Occipital lobe (tissue), 2 donors: ENCODE measurements around the gene MAMDC4. TPM values are rescaled to one million over a fixed set of nuclear protein-coding genes. Genes with fewer than 3 reads are reported as not detected.
"Not testable (repeated sequence)": the region's sequence is repeated elsewhere in the genome, so short reads cannot be mapped to it uniquely, and the experiment has no call there.

Source experiments
- DNase-seq: peaks from one replicate; lab custom pipeline; 2025; lab: John Stamatoyannopoulos, UW
- total RNA-seq: library from RNA; depleted of rRNA; stranded (reverse); fragments of >200 nt; gene quantifications from one replicate; pipeline ENCODE4 v1.2.3, GENCODE V29; 2014

Gene MAMDC4
- total RNA-seq, 1 donor from 2014 or later = 2.5 TPM

GRCh38 chr9:136838314-136839228 is 13.6 kb upstream of the MAMDC4 start:
- DNase-seq = no peak

DNA sequence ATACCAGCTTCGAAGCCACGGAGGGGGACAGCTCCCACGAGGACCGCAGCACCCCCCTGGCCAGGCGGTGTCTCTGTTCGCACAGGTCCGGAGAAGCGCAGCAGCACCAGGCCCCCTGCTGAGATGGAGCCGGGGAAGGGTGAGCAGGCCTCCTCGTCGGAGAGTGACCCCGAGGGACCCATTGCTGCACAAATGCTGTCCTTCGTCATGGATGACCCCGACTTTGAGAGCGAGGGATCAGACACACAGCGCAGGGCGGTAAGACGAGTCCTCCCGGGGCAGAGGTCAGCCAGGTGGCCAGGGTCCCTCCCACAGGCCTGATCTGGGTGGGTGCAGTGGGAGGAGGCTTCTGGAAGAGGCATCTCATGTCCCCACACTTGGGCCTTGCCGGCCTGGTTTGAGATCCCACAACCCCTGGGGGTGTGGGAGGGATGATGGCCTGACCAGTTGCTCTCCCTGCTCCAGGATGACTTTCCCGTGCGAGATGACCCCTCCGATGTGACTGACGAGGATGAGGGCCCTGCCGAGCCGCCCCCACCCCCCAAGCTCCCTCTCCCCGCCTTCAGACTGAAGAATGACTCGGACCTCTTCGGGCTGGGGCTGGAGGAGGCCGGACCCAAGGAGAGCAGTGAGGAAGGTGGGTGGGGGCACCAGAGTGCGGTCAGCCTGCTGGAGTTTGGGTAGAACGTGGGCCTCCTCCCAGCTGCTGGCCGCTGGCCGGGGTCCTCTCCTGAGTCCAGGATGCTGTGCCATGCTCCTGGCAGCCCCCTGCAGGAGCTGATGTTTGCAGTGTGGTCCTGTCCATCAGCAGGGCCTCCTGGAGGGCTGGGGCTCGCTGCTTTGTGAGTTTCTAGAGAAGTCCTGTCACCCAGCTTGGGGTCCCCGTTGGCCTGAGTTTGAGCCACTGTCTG is 12.7 kb upstream of the MAMDC4 start:
- DNase-seq = no peak

GRCh38 chr9:136840140-136840876 is 11.8 kb upstream of the MAMDC4 start:
- no peak for DNase-seq

GRCh38 chr9:136840877-136841645 is 11.1 kb upstream of the MAMDC4 start:
- peak; percentile 81 for DNase-seq

DNA sequence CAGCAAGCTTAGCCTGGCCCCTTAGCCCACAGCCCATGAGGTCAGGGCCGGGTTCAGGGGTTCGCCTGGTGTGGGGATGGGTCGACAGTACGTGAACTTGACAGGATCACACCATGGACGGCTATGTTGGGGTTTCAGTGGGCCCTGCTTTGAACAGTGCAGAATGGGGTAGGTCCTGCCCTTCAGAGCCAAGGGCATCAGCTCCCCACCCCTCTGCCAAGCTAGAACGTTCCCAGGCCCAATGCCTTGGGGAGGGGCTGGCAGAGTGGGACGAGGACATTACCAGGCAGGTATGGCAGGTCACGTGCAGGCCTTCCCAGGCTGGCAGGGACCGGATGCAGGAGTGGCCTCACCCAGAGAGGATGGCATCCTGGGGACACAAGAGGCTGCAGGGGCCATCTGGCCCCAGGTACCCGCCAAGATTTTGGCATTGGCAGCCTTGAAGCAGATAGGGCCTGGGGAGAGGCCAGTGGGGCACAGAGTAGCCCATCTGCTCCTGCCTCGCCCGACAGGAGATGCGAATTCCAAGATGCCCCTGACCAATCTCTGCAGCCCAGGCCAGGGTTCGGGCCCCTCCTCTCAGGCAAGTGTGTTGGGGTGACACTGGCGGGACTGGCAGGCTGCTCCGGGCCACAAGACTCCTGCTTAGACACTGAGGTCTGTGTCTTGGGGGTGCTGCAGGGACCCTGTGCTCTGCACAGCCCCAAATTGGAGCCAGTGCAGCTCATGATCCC is 10.3 kb upstream of the MAMDC4 start:
- DNase-seq = not testable (repeated sequence)

DNA sequence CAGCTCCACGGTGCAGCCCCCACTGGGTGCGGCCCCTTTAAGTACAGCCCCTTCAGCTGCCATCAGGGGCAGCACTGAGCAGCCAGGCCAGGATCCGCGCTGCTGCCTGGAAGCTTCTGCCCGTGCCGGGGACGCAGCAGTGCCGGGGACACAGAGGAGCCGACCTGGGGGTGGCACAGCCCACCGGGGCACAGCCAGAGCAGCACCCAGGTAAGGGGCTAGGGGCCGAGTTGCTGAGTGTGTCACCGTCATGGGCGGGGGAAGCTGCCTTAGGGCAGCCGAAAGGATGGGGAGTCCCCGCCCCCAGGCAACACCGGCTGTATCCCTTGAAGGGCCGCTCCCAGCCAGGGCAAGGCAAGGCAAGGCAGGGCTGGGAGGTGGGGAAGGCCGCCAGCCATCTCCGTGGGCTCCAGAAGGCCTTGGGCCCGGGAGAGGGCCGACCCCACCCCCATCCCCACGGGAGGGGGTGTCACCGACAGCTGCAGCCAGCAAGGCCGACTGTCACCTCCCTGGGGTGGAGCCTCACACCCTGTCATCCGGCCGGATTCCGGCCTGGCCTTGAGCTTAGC is 9.7 kb upstream of the MAMDC4 start, which contains the start of gene AJM1:
TSS of gene AJM1 (plus strand) at position 99 of the 569 bp plus-strand sequence. CDS start 1,937 bp downstream, outside the sequence.
- DNase-seq = peak; percentile 68

DNA sequence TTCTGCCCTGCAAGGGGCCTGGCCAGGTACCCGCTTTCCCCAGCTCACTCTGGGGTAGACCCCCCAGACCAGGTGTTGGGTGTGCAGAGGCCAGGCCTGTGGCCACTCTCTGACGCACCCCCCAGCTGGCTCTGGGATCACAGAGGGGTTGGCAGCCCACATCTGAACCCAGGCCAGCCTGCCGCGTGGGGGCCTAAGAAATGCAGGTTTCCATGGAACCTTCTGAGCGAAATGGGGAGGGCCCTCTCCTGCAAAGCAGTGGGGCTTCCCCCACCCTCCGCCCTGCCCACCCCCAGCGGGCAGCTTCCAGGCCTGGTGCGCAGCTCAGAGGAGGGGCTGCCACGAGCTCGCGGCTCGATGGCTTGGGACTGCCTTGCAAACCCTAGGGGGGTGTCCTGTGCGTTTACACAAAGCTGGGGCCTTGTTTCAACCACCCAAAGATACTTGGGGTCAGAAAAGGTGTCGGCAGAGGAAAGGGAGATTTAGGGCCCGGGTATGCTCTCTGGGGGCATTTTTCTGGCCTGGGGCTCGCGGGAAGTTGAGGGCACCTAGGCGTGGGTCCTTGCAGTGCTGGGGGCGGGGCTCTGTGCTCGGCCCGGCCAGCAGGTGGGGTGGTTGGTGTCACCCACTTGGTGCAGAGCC is 8.9 kb upstream of the MAMDC4 start:
- not testable (repeated sequence) for DNase-seq

DNA sequence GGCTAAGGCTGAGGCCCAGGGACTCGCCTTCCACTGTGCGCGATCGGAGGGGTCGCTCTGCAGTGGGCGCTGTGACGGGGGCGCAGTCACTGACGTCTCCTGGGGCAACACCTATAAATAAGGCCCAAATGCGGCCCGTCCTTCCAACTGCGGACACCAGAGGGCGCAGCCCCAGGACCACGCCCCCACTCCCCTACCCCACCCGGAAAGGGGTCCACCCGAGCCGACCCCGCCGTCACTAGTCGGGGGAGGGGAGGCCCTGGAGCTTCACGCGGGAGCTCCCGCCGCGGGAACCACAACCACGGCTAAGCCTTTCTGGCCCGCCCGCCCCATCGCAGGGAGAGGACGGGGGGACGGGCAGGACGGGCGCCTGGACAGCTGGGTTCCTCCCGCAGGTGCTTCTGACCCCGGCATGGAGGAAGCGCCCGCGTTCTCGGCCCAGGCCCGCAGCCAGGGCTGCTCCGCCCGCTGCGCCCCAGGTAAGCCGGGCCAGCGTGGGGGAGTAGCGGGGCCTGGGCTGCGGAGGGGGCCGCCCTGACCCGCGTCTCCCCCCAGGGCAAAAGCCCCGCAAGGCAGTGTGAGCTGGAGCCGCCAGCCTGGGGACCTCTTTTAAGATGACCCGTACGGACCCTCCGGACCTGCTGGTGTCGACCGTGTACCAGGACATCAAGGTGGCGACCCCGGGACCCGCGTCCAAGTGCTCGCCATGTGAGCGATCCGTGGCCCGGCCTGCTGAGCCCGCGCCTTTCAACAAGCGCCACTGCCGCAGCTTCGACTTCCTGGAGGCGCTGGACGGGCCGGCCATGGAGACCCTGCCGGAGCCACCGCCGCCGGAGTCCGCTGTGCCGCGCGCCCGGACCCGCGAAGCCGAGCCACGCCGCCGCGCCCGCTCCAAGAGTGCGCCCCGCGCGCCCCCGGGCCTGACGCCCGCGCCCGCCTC is 8.1 kb upstream of the MAMDC4 start:
- DNase-seq = not testable (repeated sequence)

DNA sequence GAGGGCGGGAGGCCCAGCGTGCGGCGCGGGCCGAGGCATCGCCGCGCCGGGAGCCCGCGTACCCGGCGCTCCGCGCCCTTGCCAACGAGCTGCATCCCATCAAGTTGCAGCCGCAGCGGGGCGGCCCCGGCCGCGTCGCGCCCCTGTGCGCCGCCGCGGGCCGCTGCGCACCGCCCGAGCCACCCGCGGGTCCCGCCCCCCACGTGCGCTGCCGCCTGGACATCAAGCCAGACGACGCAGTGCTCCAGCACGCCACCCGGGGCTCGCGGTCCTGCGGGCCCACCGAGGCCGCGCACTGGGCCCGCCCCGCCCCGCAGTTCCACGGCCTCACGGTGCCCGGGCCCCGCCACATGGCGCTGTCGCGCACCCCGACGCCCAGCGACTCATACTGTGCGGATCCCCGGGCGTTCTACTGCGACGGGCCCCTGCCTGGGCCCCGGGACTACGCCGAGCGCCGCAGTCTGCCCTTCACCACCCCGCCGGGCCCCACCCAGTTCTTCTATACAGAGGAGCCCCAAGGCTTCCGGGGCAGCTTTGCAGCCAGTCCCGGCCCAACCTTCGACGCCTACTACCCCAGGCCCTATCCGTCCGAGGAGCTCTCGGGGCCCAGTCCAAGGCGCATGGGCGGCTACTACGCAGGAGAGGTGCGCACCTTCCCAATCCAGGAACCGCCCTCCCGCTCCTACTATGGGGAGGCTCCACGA is 7.2 kb upstream of the MAMDC4 start:
- no peak for DNase-seq

GRCh38 chr9:136845465-136846260 is 6.5 kb upstream of the MAMDC4 start:
- DNase-seq = no peak

GRCh38 chr9:136846376-136847087 is 5.6 kb upstream of the MAMDC4 start:
- no peak for DNase-seq

DNA sequence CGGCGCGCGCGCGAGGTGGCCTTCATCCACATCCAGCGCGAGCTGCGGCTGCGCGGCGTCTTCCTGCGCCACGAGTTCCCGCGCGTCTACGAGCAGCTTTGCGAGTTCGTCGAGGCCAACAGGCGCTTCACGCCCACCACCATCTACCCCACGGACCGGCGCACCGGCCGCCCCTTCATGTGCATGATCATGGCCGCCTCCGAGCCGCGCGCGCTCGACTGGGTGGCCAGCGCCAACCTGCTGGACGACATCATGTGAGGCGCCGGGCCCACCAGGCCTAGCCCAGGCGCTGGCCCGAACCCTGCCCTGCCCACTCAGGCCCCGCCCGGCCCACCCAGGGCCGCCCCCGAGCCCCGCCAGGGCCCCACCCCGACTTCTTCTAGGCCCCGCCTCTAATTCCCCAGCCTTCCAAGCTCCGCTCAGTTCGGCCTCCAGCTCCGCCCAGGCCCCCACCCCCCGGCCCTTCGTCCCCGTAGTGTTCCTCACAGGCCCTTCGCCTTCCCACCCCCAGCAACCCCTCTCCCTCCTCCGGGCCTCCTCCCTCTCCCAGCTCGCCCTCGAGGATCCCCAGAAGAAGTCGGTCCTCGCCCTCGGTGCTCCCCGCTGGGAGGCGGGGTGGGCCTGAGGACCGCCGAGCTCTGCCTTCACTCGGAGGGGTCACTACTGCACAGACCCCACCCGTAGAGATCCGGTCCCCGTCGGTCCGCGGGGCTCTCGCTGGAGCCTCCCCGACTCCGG is 4.9 kb upstream of the MAMDC4 start:
- DNase-seq = no peak

- DNase-seq = no peak
These were observed 4.2 kb upstream of the MAMDC4 start for GRCh38 chr9:136847826-136848392.

GRCh38 chr9:136848393-136849037 is 3.6 kb upstream of the MAMDC4 start:
- DNase-seq = no peak
